22Rv1 (cell line): ENCODE data around the gene ZRANB3.

ENCODE experiments used
- CTCF ChIP-seq: fragments of 450-650 bp; IDR thresholded peaks from 2 replicates; pipeline ENCODE4 v1.5.1; 2017; ENCODE audit warnings: mild to moderate bottlenecking
- ZFX ChIP-seq: fragments of 450-650 bp; IDR thresholded peaks from 2 replicates; pipeline ENCODE4 v1.6.1; 2017; ENCODE audit warnings: antibody characterized with exemption, borderline replicate concordance

- TF ChIP-seq CTCF (no peak), ZFX (no peak)
These were observed 1.6 kb upstream of the ZRANB3 start for GRCh38 chr2:135532581-135532980.
